ENCODE measurements around the gene TTYH1.

The TTYH1 gene

DNA sequence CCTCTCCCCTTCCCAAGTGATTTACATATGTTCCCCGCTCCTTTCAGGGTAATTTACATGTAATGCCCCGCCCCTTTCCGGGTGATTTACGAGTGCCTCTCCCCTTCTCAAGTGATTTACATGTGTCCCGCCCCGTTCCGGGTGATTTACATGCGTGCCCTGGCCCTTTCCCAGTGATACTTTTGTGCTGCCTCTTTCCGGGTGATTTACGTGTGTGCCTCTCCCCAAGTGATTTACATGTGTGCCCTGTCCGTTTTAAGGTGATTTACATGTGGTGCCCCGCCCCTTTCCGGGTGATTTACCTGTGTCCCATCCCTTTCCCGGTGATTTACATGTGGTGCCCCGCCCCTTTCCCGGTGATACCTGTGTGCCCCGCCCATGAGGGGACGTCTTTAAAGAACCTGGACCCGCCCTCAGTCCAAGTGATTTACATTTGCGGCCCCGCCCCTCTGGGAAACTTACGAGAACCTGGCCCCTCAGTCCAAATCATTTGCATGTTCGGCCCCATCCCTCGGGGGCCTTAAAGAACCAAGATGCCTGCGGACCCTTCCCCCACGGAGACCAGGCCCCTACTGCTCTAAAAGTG is 48.9 kb downstream of the TTYH1 start:
- no peak for TF ChIP-seq GATA2 (IDR thresholded peaks at IDR 0.05; ENCODE audit: low read depth, low read length)
- TF ChIP-seq GATA3 (IDR thresholded peaks at IDR 0.05; ENCODE audit: low read depth, low read length) = no peak

DNA sequence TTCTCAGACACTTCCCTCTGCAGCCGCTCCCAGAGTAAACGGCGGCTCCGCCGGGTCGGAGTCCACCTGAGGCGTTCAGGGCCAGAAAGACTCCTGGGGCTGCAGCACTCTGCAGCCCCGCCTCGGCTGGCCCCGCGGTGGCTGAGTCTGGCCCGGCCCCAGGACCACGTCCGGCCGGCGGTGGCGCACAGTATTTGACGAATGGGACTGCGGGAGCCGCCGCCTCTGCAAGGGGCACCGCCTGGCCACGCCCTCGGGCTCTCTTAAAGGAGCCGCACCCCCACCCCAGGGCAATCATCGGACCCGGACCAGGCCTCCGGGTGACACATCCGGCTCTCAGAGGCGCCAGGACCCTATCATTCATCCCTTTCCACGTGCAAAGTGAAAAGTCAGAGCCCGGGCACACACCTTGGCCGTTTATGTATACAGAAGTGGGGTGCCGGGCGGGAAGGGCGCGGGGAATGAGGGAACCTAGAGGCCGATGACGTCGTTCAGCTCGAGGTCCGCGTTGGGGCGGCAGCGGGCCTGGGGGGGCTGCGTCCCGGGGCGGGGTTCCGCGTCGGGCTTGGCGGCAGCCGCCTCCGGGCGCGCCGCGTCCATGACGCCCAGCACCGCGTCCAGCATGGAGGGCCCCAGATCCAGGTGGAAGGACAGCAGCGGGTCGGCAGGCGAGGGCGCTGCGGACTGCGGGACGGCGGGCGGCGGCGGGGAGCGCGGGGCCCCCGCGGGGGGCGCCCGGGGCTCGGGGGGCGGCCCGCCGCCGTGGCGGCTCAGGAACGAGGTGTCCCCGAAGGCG is 49.6 kb downstream of the TTYH1 start:
- TF ChIP-seq GATA2 (IDR thresholded peaks at IDR 0.05; ENCODE audit: low read depth, low read length) (no peak), GATA3 (IDR thresholded peaks at IDR 0.05; ENCODE audit: low read depth, low read length) (no peak)

DNA sequence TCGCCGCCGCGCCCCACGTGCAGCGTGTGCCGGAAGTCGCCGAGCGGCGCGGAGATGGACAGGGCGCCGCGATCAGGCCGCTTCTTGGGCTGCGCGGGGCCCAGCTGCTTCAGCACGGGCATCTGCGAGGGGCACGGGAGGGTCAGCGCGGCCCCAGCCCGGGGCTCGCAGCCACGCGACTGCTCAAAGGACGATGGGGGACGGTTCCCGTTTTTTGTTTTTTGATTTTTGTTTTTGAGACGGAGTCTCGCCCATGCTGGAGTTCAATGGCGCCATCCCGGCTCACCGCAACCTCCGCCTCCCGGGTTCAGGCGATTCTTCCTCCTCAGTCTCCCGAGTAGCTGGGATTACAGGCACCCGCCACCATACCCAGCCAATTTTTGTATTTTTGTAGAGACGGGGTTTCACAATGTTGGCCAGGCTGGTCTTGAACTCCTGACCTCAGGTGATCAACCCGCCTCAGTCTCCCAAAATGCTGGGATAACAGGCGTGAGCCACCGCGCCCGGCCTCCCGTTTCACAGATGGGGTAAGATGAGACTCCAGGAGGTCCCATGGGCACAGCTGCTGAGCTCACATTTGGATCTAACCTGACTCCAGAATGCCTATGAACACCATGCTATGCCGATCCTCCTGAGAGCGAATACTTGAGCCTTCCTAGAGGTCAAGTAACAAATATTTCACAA is 50.3 kb downstream of the TTYH1 start:
- TF ChIP-seq GATA3 (IDR thresholded peaks at IDR 0.05; ENCODE audit: low read depth, low read length) = no peak
- no peak for TF ChIP-seq GATA2 (IDR thresholded peaks at IDR 0.05; ENCODE audit: low read depth, low read length)

DNA sequence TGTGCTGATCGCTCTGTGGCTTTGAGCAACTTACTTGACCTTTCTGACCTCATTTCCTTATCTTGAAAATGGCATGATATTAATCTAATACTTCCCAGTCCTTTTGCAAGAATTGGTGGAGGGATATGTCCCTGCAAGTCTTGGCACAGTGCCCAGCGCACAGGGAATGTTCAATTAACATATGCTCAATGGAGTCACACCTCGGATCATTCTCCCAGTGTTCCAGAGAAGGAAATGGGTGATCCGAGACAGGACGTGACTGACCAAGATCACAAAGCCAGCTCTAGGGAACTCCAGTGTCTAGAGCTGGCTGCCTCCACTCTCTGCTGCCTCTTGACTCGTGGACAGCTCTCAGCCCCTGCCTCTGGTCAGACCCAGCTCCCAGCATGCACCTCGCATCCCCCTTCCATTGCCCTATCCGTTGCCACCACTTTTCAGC is 54.3 kb downstream of the TTYH1 start:
- TF ChIP-seq GATA3 (IDR thresholded peaks at IDR 0.05; ENCODE audit: low read depth, low read length) (no peak), GATA2 (IDR thresholded peaks at IDR 0.05; ENCODE audit: low read depth, low read length) (no peak)

DNA sequence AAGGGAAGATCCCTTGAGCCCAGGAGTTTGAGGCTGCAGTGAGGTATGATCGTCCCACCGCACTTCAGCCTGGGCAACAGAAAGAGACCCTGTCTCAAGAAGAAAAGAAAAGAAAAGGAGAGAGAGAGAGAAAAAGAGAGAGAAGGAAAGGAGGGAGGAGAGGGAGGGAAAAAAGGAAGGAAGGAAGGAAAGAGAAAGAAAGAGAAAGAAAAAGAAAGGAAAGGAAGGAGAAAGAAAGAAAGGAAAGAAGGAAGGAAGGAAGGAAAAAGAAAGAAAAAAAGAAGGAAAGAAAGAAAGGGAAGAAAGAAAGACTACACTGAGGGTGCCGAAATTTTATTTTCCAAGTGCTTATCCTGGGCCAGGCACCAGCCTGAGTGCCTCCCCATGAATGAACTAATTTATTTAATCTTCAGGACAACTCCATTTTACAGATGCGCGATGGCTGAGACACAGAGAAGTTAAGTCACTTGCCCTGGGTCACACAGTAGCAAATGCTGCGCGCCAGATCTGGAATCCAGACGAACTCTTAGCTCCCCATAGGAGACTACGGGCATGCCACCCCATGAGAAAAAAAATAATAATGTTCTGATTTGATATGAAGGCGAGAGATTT is 55.1 kb downstream of the TTYH1 start:
- TF ChIP-seq GATA3 (IDR thresholded peaks at IDR 0.05; ENCODE audit: low read depth, low read length) (no peak), GATA2 (IDR thresholded peaks at IDR 0.05; ENCODE audit: low read depth, low read length) (no peak)

DNA sequence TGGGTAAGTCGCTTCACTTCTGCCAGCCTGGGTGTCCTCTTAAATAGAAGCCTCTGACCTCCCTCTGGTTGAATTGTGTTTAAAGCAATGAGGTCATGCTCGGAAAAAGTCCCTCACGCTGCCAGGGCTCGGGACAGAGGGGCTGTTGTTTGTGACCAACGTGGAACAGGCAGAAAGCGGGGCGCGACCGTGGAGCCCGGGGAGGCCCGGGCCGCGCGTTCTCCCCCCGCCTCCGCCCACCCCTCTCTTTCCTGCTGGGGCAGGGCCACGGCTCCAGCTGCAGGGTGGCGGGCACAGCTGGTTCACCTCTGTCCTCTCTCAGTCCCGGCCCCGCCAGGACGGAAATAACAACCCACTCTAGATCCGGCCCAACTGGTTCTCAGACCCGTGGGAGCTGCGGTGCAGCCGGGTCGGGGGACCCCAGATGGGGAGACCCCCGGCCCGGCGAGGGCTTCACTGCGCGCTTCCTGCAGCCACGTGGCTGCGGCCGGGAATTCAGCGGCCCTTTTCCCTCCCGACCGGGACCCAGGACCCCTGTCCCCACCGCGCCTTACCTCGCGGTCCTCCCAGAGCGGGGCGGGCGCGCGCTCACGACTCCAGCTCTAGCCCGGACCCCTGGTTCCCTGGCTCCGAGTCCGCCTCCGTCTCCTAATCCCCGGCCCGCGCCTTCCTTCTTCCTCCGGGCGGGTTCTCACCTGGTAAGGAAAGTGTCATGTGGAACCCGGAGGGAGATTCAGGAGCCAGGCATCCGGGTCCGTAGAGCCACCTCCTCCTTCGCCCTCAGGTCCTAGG is 55.9 kb downstream of the TTYH1 start:
- no peak for TF ChIP-seq GATA3 (IDR thresholded peaks at IDR 0.05; ENCODE audit: low read depth, low read length)
- TF ChIP-seq GATA2 (IDR thresholded peaks at IDR 0.05; ENCODE audit: low read depth, low read length) = no peak

DNA sequence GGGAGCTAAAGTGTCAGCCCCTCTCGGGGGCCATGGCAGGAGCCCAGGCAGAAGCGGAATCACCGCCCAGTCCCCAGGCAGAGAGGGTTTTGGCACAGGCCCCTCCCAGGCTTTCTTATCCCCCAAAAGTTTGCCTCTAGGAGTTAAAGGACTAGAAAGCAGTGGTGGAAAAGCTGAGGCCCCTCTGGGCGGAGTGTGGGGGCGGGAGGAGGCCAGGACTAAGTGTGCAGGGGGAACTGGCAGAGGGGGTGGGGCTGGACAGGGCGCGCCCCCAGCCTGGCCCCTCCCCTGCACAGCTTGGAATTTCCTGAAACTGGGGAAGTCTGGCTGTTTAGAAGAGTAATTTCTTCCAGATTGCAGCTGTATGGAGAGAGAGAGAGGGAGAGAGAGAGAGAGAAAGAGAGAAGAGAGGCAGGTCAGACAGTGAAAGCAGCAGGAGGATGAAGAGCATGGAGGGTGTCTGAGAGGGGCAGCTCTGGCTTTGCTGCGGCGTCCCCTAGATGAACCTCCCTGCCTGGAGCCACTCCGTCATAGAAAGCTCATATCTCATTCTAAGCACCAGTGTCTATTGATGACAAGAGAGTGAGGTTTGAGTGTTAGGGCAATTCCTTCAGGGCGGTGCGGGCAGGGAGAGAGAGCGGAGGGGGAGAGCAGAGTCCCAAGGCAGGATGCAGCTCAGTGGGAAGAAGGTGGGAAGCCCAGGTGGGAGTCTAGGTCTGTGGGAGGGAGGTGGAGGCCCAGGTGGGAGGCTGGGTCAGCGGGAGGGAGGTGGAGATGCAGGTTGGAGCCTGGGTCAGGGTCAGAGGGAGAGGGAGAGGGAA is 58.0 kb downstream of the TTYH1 start, which contains the start of gene CDC42EP5:
Gene CDC42EP5 (minus strand): TSS at position 226 of the 821 bp plus-strand sequence. CDS start 7,749 bp downstream, outside the sequence.
- TF ChIP-seq GATA3 (IDR thresholded peaks at IDR 0.05; ENCODE audit: low read depth, low read length) = no peak
- no peak for TF ChIP-seq GATA2 (IDR thresholded peaks at IDR 0.05; ENCODE audit: low read depth, low read length)

DNA sequence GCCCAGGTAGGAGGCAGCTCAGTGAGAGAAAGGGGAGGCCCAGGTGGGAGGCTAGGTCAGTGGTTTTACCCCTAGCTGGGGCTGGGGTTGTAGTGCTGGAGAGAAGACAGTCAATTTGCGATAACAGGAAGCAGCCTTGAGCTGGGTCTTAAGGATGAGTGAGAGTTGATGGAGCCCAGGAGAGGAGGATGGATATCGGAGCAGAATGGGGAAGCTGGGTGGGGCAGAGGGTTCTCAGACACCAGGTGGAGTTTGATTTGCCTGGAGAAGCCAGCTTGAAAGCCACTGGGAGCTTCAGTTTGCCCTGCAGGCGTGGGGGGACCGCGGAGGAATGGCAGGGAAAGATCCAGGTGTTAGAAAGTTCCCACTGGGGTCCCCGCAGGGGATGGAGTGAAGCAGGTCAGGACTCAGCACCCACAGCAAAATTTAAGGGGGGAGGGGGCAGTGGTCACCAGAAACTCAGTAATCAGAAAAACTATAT is 58.7 kb downstream of the TTYH1 start:
- TF ChIP-seq GATA3 (IDR thresholded peaks at IDR 0.05; ENCODE audit: low read depth, low read length) = no peak
- no peak for TF ChIP-seq GATA2 (IDR thresholded peaks at IDR 0.05; ENCODE audit: low read depth, low read length)

DNA sequence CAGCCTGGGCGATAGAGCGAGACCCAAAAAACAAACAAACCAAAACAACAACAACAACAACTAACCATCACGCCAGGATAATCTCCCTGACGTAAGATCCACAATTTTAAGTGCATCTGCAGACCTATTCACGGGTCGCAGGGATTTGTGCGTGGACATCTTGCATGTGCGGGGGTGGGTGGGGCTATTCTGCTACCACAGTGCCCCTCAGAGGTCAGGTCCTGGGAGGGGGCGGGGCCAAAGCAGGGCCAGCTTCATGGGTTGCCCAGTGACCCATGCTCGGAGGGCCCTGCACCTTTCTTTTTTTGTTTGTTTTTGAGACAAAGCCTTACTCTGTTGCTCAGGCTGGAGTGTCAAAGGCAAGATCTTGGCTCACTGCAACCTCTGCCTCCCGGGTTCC is 60.4 kb downstream of the TTYH1 start:
- no peak for TF ChIP-seq GATA2 (IDR thresholded peaks at IDR 0.05; ENCODE audit: low read depth, low read length)
- no peak for TF ChIP-seq GATA3 (IDR thresholded peaks at IDR 0.05; ENCODE audit: low read depth, low read length)

DNA sequence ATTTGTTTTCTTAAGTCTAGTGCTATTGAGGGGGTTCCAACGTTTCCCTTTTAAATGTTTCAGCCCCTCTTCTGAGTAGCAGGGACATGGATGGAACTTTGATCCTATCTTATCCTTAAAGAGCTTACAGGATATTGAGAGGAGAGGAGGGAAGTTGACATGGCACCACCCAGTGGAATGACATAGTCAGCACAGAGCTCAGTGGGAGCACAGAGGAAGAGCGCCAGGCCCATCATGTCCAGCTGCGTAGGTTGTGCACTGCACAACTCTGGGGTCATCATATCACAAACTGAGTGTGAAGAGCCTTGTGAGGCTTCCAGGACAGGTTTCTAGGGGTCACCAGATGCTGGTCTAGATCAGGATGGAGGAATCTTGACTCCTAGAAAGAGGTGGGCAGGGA is 62.4 kb downstream of the TTYH1 start:
- TF ChIP-seq GATA2 (IDR thresholded peaks at IDR 0.05; ENCODE audit: low read depth, low read length) (no peak), GATA3 (IDR thresholded peaks at IDR 0.05; ENCODE audit: low read depth, low read length) (no peak)

DNA sequence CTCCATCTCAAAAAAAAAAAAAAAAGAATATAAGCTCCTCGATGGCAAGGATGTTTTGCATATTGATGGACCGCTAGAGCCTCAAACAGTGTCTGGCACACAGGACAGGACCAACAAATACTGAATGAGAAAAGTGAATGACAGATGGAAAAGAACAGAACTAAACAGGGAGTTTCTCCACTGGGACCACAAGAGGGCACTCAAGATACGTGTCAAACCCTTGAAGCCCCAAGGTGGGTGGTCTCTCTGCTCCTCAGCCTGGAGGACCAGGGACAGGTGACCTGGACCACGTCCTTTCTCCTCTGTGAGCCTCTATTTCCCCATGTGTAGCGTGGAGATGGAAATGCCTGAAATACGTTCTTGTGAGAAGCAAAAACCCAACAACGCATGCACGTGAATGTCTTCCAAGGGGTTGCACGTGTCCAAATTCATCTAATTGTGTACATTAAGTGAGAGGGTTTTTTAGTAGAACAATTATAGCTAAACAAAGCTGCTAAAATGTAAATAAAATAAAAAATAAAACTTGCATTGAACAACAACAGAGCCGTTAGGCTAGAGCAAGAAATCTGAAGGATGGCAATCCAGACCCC is 63.5 kb downstream of the TTYH1 start:
- TF ChIP-seq GATA3 (IDR thresholded peaks at IDR 0.05; ENCODE audit: low read depth, low read length) (no peak), GATA2 (IDR thresholded peaks at IDR 0.05; ENCODE audit: low read depth, low read length) (no peak)

DNA sequence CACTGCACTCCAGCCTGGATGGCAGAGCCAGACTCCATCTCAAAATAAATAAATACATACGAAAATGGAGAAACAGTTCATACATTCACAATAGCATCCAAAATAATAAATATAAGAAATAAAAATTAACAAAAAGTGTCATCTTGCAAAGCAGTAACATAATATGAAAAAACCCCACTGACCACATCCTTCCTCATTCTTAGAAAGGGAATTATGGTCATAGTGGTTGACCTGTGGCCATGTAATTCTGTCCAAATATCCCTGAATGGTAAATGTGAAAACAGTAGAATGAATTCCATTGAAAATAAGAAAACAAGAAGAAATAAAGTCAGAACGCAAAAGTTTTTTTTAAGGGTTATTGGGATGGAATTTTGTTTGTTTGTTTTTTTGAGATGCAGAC is 64.8 kb downstream of the TTYH1 start:
- TF ChIP-seq GATA2 (IDR thresholded peaks at IDR 0.05; ENCODE audit: low read depth, low read length) = no peak
- no peak for TF ChIP-seq GATA3 (IDR thresholded peaks at IDR 0.05; ENCODE audit: low read depth, low read length)

Measured in SH-SY5Y (cell line).